ENCODE measurements around the gene NPC1L1.

NPC1L1 gene

DNA sequence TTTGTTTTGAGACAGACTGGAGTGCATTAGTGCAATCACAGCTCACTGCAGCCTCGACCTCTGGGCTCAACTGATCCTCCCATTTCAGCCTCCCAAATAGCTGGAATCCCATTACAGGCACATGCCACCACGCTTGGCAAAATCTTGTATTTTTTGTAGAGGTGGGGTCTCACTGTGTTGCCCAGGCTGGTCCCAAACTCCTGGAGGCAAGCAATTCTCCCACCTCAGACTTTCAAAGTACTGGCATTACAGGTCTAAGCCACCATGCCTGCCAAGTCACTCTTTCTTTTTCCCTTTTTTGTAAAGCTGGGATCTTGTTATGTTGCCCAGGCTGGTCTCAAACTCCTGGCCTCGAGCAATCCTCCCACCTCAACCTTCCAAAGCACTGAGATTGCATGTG, 8.3 kb upstream of the NPC1L1 start:
- DNase-seq (ENCODE audit: low spot score), result no peak
- TF ChIP-seq, protein P1, sequence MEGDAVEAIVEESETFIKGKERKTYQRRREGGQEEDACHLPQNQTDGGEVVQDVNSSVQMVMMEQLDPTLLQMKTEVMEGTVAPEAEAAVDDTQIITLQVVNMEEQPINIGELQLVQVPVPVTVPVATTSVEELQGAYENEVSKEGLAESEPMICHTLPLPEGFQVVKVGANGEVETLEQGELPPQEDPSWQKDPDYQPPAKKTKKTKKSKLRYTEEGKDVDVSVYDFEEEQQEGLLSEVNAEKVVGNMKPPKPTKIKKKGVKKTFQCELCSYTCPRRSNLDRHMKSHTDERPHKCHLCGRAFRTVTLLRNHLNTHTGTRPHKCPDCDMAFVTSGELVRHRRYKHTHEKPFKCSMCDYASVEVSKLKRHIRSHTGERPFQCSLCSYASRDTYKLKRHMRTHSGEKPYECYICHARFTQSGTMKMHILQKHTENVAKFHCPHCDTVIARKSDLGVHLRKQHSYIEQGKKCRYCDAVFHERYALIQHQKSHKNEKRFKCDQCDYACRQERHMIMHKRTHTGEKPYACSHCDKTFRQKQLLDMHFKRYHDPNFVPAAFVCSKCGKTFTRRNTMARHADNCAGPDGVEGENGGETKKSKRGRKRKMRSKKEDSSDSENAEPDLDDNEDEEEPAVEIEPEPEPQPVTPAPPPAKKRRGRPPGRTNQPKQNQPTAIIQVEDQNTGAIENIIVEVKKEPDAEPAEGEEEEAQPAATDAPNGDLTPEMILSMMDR (IDR thresholded peaks at IDR 0.05; ENCODE audit: extremely low read depth, missing control alignments), result no peak

DNA sequence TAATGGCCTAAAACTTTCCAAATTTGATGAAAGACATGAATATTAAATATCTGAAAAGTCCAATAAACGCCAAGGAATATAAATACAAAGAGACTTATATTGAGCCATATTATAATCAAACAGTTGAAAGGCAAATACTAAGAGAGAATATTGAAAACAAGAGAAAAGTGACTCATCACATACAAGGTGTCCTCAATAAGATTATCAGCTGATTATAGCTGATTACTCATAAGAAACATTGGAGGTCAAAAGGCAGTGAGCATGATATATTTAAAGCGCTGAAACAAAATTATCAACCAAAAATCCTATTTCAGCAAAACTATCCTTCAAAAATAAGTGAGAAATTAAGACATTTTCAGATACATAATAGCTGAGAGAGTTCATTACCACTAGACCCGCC, 7.8 kb upstream of the NPC1L1 start:
- TF ChIP-seq, protein P1 (IDR thresholded peaks at IDR 0.05; ENCODE audit: extremely low read depth, missing control alignments), result no peak
- DNase-seq (ENCODE audit: low spot score), result no peak

DNA sequence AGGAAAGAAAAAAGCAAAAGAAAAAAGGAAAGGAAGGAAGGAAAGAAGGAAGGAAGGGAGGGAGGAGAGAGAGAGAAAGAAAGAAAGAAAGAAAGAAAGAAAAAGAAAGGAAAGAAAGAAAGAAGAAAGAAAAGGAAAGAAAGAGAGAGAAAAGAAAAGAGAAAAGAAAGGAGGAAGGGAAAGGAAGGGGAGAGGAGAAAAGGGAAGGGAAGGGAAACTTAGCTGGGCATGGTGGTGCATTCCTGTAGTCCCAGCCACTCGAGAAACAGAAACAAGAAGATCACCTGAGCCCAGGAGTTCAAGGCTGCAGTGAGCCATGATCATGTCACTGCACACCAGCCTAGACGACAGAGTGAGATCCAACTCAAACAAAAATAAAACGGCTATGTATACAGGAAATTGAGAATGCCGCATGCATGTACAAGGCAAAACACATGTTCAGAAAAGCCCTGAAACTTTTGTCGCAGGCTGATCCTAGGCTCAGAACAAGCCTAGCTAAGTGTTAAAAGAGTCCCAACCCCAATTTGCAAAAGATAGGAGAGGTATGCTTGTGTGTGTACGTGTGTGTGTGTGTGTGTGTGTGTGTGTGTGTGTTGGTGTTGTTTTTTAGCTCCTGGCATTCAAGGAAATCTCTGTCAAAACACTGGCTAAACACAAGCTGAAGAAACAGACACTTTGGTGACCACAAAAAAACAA, 6.6 kb upstream of the NPC1L1 start:
- TF ChIP-seq, protein P1 (IDR thresholded peaks at IDR 0.05; ENCODE audit: extremely low read depth, missing control alignments), result no peak

DNA sequence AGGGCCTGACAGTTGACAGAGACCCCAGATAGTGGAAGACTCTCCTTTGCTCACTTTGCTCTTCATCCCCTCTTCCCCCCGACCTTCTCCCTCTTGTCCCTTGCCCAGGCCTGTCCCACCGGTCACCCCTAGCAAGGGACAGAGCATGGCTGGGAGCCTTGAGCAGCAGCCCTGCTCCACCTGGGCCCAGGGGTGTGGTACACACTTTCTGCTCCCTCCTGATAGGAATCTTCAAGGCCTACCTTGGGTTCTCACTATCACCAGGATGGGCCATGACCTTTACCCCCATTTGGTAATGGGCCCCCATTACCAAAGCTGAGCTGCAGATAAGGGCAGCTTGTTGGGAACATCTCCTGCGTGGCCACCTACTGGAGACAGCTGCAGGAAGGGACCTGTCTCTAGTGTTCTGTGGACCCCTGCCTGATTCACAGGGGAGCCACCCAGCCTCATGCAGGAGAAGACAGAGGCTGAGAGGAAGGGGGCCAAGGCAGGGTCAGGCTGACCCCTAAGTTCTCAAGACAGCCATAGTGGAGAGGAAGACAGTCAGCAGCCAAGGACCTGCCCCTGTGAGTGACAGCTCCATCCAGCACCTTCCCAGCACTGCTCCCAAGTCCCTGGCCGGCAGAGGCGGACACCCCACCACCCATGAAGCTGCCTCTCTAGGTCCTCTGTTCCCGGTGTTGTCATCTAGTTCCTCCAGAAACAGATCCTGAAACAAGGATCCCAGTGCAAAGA, 913 bp upstream of the NPC1L1 start:
- TF ChIP-seq, protein P1 (IDR thresholded peaks at IDR 0.05; ENCODE audit: extremely low read depth, missing control alignments), result no peak
- DNase-seq (ENCODE audit: low spot score), result no peak

More for the DNA sequence above, 6.6 kb upstream of the NPC1L1 start:
- no peak for DNase-seq (ENCODE audit: low spot score)

DNA sequence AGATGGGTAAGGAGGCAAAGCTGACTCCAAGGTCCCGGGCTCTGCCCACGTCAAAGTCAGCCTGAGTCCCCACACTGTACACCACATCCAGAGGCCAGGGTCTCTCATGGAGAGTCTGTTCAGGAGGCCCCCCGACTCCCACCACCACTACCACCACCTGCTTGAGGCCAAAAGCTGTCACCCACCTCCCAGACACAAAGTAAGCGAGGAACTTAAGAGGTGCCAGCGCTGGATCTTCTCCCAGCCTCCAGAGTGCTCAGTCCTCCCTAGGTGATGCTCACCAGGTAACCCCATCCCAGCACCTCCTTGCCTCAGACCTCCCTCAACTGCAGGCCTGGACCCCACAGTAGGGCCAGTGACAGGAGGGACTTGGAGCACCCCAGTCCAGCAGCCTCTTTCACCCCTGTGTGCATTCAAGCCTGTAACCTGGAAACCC, 520 bp downstream of the NPC1L1 start:
- TF ChIP-seq, protein P1 (IDR thresholded peaks at IDR 0.05; ENCODE audit: extremely low read depth, missing control alignments), result no peak
- DNase-seq (ENCODE audit: low spot score), result no peak

DNA sequence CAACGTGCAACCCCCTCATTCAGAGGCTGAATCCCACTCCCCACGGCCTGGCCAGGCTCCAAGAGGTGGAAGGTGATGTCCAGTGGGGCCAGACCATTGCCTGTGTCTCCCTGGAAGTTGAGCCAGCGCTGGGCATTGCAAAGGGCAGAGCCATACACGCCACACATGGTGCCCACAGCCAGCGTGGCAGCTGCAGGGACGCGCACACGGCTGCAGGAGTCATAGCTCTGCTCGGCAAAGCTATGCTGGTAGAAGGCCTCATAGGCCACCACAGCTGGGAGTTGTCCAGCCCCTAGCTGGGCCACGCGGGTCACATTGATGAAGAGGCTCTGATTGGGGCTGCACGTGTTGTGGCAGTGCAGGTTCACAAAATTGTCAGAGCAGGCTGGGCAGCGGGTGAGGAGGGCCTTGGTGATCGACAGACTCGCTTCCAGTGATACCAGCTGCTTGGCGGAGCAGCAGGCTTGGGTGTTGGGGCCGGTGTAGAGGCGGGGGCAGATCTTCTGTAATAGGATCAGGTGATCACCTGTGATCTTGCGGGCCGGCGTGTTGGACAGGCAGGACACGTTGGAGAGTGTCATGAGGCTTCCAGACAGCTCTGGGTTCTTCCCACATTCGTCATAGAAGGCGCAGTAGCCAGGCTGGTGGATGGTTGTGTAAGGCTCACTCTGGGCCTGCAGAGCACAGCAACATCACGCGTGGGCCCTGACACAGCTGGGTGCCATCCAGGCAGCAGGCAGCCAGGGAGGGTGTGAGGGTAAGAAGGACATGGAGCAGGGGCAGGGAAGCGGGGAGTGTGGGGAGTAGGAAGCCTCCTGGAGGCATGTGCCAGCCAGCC, 1.2 kb downstream of the NPC1L1 start:
- no peak for DNase-seq (ENCODE audit: low spot score)
- TF ChIP-seq, protein P1 (IDR thresholded peaks at IDR 0.05; ENCODE audit: extremely low read depth, missing control alignments), result no peak

All from GM20000 (cell line).